Trophoblast cell (in vitro differentiated cells and primary cell): Measurements from ENCODE around the gene MACROD2.

Source experiments
- DNase-seq, 2 donors: peaks; one replicate each; pipeline ENCODE4 v3.0.0-alpha.2; 2016
- H2AFZ ChIP-seq: 2 replicates; pipeline ENCODE4 v1.6.1; 2013; ENCODE audit warnings: low read length, moderate library complexity, mild to moderate bottlenecking; ENCODE audit not compliant: insufficient read depth, poor library complexity
- H2AK5ac ChIP-seq: 2 replicates; pipeline ENCODE4 v1.6.1; 2013; ENCODE audit warnings: mild to moderate bottlenecking, low read length
- H2BK120ac ChIP-seq: 2 replicates; pipeline ENCODE4 v1.6.1; 2013; ENCODE audit warnings: low read length, mild to moderate bottlenecking, moderate library complexity; ENCODE audit not compliant: insufficient read depth, poor library complexity
- H2BK12ac ChIP-seq: 2 replicates; pipeline ENCODE4 v1.6.1; 2013; ENCODE audit warnings: mild to moderate bottlenecking, low read length, moderate library complexity
- H2BK5ac ChIP-seq: 2 replicates; pipeline ENCODE4 v1.6.1; 2013; ENCODE audit warnings: low read length, low read depth, moderate library complexity, mild to moderate bottlenecking; ENCODE audit not compliant: poor library complexity
- H3K14ac ChIP-seq: 2 replicates; pipeline ENCODE4 v1.6.1; 2013; ENCODE audit warnings: mild to moderate bottlenecking, low read length
- H3K18ac ChIP-seq: 2 replicates; pipeline ENCODE4 v1.6.1; 2013; ENCODE audit warnings: mild to moderate bottlenecking, low read length
- H3K23ac ChIP-seq: 2 replicates; pipeline ENCODE4 v1.6.1; 2013; ENCODE audit warnings: low read length
- H3K27ac ChIP-seq: 2 replicates; pipeline ENCODE4 v1.5.1; 2013; ENCODE audit warnings: low read depth, mild to moderate bottlenecking, inconsistent platforms, low read length, moderate library complexity
- H3K27me3 ChIP-seq: 2 replicates; pipeline ENCODE4 v1.6.1; 2013; ENCODE audit warnings: inconsistent platforms, mild to moderate bottlenecking, low read length, moderate library complexity; ENCODE audit not compliant: insufficient read depth
- H3K36me3 ChIP-seq, 2 experiments: 1 replicate in 1 of 2; 2 replicates in 1 of 2; pipeline ENCODE4 v1.6.1; 2013; ENCODE audit warnings: low read length in 2 of 2, mild to moderate bottlenecking in 2 of 2, moderate library complexity in 1 of 2; ENCODE audit not compliant: insufficient read depth in 2 of 2, control insufficient read depth in 1 of 2
- H3K4ac ChIP-seq: 2 replicates; pipeline ENCODE4 v1.6.1; 2013; ENCODE audit warnings: low read depth, mild to moderate bottlenecking, low read length, moderate library complexity
- H3K4me1 ChIP-seq, 2 experiments: 1 replicate in 1 of 2; 2 replicates in 1 of 2; pipeline ENCODE4 v1.6.1; 2013; ENCODE audit warnings: low read length in 2 of 2, mild to moderate bottlenecking in 2 of 2, moderate library complexity in 1 of 2; ENCODE audit not compliant: insufficient read depth in 2 of 2, control insufficient read depth in 1 of 2
- H3K4me2 ChIP-seq: 2 replicates; pipeline ENCODE4 v1.6.1; 2013; ENCODE audit warnings: inconsistent platforms, mild to moderate bottlenecking, low read length, moderate library complexity
- H3K4me3 ChIP-seq: 2 replicates; pipeline ENCODE4 v1.5.1; 2013; ENCODE audit warnings: mild to moderate bottlenecking, low read depth, low read length, inconsistent platforms
- H3K79me1 ChIP-seq: one replicate; pipeline ENCODE4 v1.6.1; 2013; ENCODE audit warnings: low read length
- H3K79me2 ChIP-seq: 2 replicates; pipeline ENCODE4 v1.6.1; 2013; ENCODE audit warnings: low read length, mild to moderate bottlenecking; ENCODE audit not compliant: control insufficient read depth, insufficient read depth, poor library complexity
- H3K9ac ChIP-seq: 2 replicates; pipeline ENCODE4 v1.6.1; 2013; ENCODE audit warnings: mild to moderate bottlenecking, low read length
- H3K9me3 ChIP-seq: 2 replicates; pipeline ENCODE4 v1.6.1; 2013; ENCODE audit warnings: low read depth, mild to moderate bottlenecking, control low read depth, inconsistent platforms, low read length; ENCODE audit not compliant: insufficient read depth
- H4K12ac ChIP-seq: 2 replicates; pipeline ENCODE4 v1.6.1; 2013; ENCODE audit warnings: low read depth, mild to moderate bottlenecking, low read length, moderate library complexity
- H4K8ac ChIP-seq: 2 replicates; pipeline ENCODE4 v1.6.1; 2013; ENCODE audit warnings: low read depth, mild to moderate bottlenecking, low read length, moderate library complexity
- H4K91ac ChIP-seq: one replicate; pipeline ENCODE4 v1.6.1; 2013; ENCODE audit warnings: low read depth, mild to moderate bottlenecking, low read length, moderate library complexity
- WGBS: extraction: QIAGEN DNeasy Blood & Tissue Kit; methylation state at CpG from one replicate; pipeline ENCODE4 v1.1.7; 2013; ENCODE audit warnings: missing lambda C conversion rate; ENCODE audit not compliant: insufficient read length, insufficient coverage; ENCODE audit errors: extremely low coverage; 5-methylcytosine and 5-hydroxymethylcytosine counted together

Gene MACROD2

DNA sequence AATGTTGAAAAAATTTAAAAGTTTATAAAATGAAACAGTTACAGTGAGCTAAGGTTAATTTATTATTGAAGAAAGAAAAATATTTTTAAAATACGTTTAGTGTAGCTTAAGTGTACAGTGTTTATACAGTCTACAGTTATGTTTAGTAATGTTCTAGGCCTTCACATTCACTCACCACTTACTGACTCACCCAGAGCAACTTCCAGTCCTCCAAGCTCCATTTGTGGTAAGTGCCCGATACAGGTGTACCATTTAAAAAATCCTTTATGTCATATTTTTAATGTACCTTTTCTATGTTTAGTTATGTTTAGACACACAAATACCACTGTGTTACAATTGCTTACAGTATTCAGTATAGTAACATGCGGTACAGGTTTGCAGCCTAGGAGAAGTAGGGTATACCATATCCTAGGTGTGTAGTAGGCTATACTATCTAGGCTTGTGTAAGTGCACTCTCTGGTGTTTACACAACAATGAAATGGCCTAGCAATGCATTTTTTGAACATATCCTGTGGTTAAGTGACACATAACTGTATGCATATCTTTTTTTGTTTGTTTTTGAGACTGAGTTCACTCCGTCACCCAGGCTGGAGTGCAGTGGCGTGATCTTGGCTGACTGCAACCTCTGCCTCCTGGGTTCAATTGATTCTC, 315.8 kb downstream of the MACROD2 start:
- H3K79me2 ChIP-seq = no peaks in the 10 kb centered on the region
- no peak overlapping the region for H3K4me2 ChIP-seq
- no peaks in the 10 kb centered on the region for H3K9me3 ChIP-seq
- no peaks in the 10 kb centered on the region for H3K79me1 ChIP-seq
- no peak overlapping the region for H3K4ac ChIP-seq
- H2BK120ac ChIP-seq = no peak overlapping the region
- no peak overlapping the region for H4K91ac ChIP-seq
- no peak overlapping the region for H2BK12ac ChIP-seq
- WGBS = no CpG with 5 or more reads among the region's 5 CpGs
- H3K9ac ChIP-seq = no peak overlapping the region
- no peaks in the 10 kb centered on the region for H3K36me3 ChIP-seq
- no peak overlapping the region for H2AK5ac ChIP-seq
- H3K18ac ChIP-seq = no peak overlapping the region
- no peaks in the 10 kb centered on the region for H3K27me3 ChIP-seq
- no peak overlapping the region for H3K27ac ChIP-seq
- no peak overlapping the region for H4K8ac ChIP-seq
- H3K23ac ChIP-seq = no peak overlapping the region
- H3K4me3 ChIP-seq = no peak overlapping the region
- H2AFZ ChIP-seq = no peak overlapping the region
- H3K14ac ChIP-seq = no peak overlapping the region
- no peak for DNase-seq
- no peak overlapping the region for H2BK5ac ChIP-seq
- H3K4me1 ChIP-seq = no peaks in the 10 kb centered on the region
- H4K12ac ChIP-seq = no peak overlapping the region

DNA sequence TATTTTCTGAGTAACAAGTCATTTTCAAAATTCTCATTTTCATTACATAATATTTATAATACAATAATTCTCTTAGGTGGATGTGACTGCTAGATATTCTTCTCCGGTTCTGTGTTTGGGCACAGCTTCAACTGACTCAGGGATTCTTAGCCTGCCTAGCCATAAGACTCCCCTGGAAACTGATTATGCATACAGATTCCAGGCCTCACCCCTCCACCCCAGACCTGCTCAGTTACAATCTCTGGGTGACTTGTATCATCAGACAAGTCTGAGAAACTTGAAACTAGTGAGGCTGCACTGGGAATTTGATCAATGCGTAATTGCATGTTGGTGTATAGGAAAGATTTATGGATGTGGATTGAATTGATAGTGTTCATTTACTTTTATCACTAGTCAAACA, 316.7 kb downstream of the MACROD2 start:
- no peak overlapping the region for H2BK5ac ChIP-seq
- no peaks in the 10 kb centered on the region for H3K4me1 ChIP-seq
- H2BK12ac ChIP-seq = no peak overlapping the region
- no peak overlapping the region for H3K4me2 ChIP-seq
- H3K18ac ChIP-seq = no peak overlapping the region
- H3K23ac ChIP-seq = no peak overlapping the region
- no peak overlapping the region for H3K27ac ChIP-seq
- no peak overlapping the region for H4K91ac ChIP-seq
- H3K9me3 ChIP-seq = no peaks in the 10 kb centered on the region
- no peak overlapping the region for H3K4me3 ChIP-seq
- H2AFZ ChIP-seq = no peak overlapping the region
- no peak overlapping the region for H3K9ac ChIP-seq
- no peaks in the 10 kb centered on the region for H3K79me1 ChIP-seq
- H2AK5ac ChIP-seq = no peak overlapping the region
- DNase-seq = no peak
- no peaks in the 10 kb centered on the region for H3K27me3 ChIP-seq
- H4K8ac ChIP-seq = no peak overlapping the region
- H3K14ac ChIP-seq = no peak overlapping the region
- no CpG with 5 or more reads among the region's 2 CpGs for WGBS
- H4K12ac ChIP-seq = no peak overlapping the region
- H2BK120ac ChIP-seq = no peak overlapping the region
- H3K79me2 ChIP-seq = no peaks in the 10 kb centered on the region
- H3K36me3 ChIP-seq = no peaks in the 10 kb centered on the region
- no peak overlapping the region for H3K4ac ChIP-seq

DNA sequence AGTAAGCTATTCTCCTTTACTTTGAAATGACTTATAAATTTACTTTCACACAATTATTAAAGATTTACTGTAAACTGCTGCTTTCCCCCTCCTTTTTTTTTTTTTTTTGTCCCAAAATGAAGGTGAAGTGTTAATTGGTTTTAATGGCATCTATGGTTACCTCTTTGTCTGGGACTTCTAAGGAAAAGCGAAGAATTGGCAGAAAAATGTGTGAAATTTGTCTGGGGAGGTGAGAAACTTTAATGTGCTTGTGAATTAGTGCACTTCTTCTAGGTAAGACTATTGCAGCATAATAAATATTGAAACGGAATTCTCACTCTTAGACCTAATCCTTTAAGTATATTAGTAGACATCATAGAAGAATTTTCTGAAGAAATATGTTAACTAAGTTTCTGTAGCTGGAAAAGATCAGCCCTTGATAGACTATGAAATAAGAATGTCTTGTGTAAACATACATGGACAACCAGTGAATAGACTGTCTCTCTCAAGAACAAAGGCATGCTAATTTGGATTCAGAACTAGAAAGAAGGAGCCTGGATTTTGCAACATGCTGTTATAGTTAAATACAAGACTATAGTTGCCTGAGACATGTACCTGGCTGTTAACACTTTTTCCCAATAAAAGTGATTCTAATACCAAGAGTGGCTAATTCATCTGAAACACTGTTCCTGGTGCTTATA, 318.2 kb downstream of the MACROD2 start:
- no peak overlapping the region for H4K12ac ChIP-seq
- H3K4me2 ChIP-seq = no peak overlapping the region
- no peak overlapping the region for H3K27ac ChIP-seq
- no peak overlapping the region for H3K9ac ChIP-seq
- H3K27me3 ChIP-seq = no peaks in the 10 kb centered on the region
- no peak overlapping the region for H2AK5ac ChIP-seq
- H2BK12ac ChIP-seq = no peak overlapping the region
- no peak overlapping the region for H3K4me3 ChIP-seq
- no peak overlapping the region for H2AFZ ChIP-seq
- H2BK5ac ChIP-seq = no peak overlapping the region
- H3K4ac ChIP-seq = no peak overlapping the region
- H4K91ac ChIP-seq = no peak overlapping the region
- H4K8ac ChIP-seq = no peak overlapping the region
- H3K79me2 ChIP-seq = no peaks in the 10 kb centered on the region
- H3K23ac ChIP-seq = no peak overlapping the region
- H3K36me3 ChIP-seq = no peaks in the 10 kb centered on the region
- no peak for DNase-seq
- no peaks in the 10 kb centered on the region for H3K4me1 ChIP-seq
- no peak overlapping the region for H3K14ac ChIP-seq
- H3K18ac ChIP-seq = no peak overlapping the region
- WGBS = no CpG with 5 or more reads among the region's 2 CpGs
- H2BK120ac ChIP-seq = no peak overlapping the region
- no peaks in the 10 kb centered on the region for H3K9me3 ChIP-seq
- H3K79me1 ChIP-seq = no peaks in the 10 kb centered on the region

- Histone ChIP-seq H3K4me1 (no peaks in the 10 kb centered on the region), H3K79me2 (no peaks in the 10 kb centered on the region), H3K23ac (no peak overlapping the region), H2BK5ac (no peak overlapping the region), H3K79me1 (no peaks in the 10 kb centered on the region), H3K4ac (no peak overlapping the region), H4K91ac (no peak overlapping the region), H3K18ac (no peak overlapping the region), H2BK12ac (no peak overlapping the region), H2AFZ (no peak overlapping the region), H3K9ac (no peak overlapping the region), H3K14ac (no peak overlapping the region), H3K27ac (no peak overlapping the region), H3K9me3 (no peaks in the 10 kb centered on the region), H4K8ac (no peak overlapping the region), H4K12ac (no peak overlapping the region), H2AK5ac (no peak overlapping the region), H3K4me2 (no peak overlapping the region), H3K36me3 (no peaks in the 10 kb centered on the region), H3K4me3 (no peak overlapping the region), H2BK120ac (no peak overlapping the region), H3K27me3 (no peaks in the 10 kb centered on the region)
- WGBS = no CpG with 5 or more reads among the region's 1 CpG
- no peak for DNase-seq
Observed at GRCh38 chr20:14319704-14320103, 324.4 kb downstream of the MACROD2 start.
